GOT3 (cell line): ENCODE data around the gene SAA2.
"Not testable (repeated sequence)": the region's sequence is repeated elsewhere in the genome, so short reads cannot be mapped to it uniquely, and the experiment has no call there.

Experiments
- DNase-seq: peaks from one replicate; lab custom pipeline; 2025; ENCODE audit warnings: mixed read lengths; lab: John Stamatoyannopoulos, UW

SAA2 gene

GRCh38 chr11:18248561-18248960 lies at the start of gene SAA2:
SAA2 (minus strand) TSS chr11:18248668; CDS start chr11:18248011, 657 bp downstream.
- DNase-seq: no peak

GRCh38 chr11:18295316-18295715 lies 46.8 kb upstream of the SAA2 start:
- no peak for DNase-seq

GRCh38 chr11:18294862-18295261 lies 46.4 kb upstream of the SAA2 start:
- no peak for DNase-seq

GRCh38 chr11:18288911-18289310 lies 40.4 kb upstream of the SAA2 start:
- no peak for DNase-seq

- no peak for DNase-seq
These were observed 37.4 kb upstream of the SAA2 start for GRCh38 chr11:18285841-18286240.

GRCh38 chr11:18282626-18283025 lies 34.2 kb upstream of the SAA2 start:
- DNase-seq: no peak

GRCh38 chr11:18280438-18281045 lies 32.1 kb upstream of the SAA2 start:
- DNase-seq: no peak

GRCh38 chr11:18277565-18278271 lies 29.2 kb upstream of the SAA2 start:
- DNase-seq: no peak

- DNase-seq: no peak
These were observed 22.7 kb upstream of the SAA2 start for GRCh38 chr11:18271206-18271605.

- DNase-seq: no peak
These were observed 21.6 kb upstream of the SAA2 start for GRCh38 chr11:18270102-18270501.

- DNase-seq: not testable (repeated sequence)
These were observed 20.8 kb upstream of the SAA2 start for GRCh38 chr11:18269252-18269651.

- DNase-seq: not testable (repeated sequence)
These were observed 19.1 kb upstream of the SAA2 start for GRCh38 chr11:18267335-18268133.

GRCh38 chr11:18265949-18266348 lies 17.5 kb upstream of the SAA2 start, which contains the start of gene SAA1:
SAA1 (plus strand) TSS chr11:18266264; CDS start chr11:18266888, 624 bp downstream.
- DNase-seq: no peak

- DNase-seq: no peak
These were observed 16.4 kb upstream of the SAA2 start for GRCh38 chr11:18264677-18265555.

GRCh38 chr11:18264035-18264434 lies 15.6 kb upstream of the SAA2 start:
- DNase-seq: no peak

- DNase-seq: not testable (repeated sequence)
These were observed 14.3 kb upstream of the SAA2 start for GRCh38 chr11:18262681-18263350.

- DNase-seq: no peak
These were observed 13.3 kb upstream of the SAA2 start for GRCh38 chr11:18261721-18262120.

- no peak for DNase-seq
These were observed 10.8 kb upstream of the SAA2 start for GRCh38 chr11:18259259-18259658.

GRCh38 chr11:18254781-18255361 lies 6.4 kb upstream of the SAA2 start:
- DNase-seq: no peak

GRCh38 chr11:18253778-18254338 lies 5.4 kb upstream of the SAA2 start:
- no peak for DNase-seq
